ENCODE results near the gene ATG2B. TPM values are rescaled to one million over a fixed set of nuclear protein-coding genes. Genes with fewer than 3 reads are reported as not detected.
A peak's percentile ranks its signal among the peaks of the same experiment; 100 is the strongest.

The ATG2B gene
- total and polyA plus RNA-seq, 10 of the 15 experiments (the other 5 are each of a cell fraction or from before 2014, with no cell fraction given) = 0.84 to 15.4 (median 9.9) TPM

GRCh38 chr14:96362071-96362964, 823 bp downstream of the ATG2B start (continued):
- TF ChIP-seq E2F8 (IDR thresholded peaks at IDR 0.05; ENCODE audit: low read depth, partially characterized antibody) = no peak
- no peak for TF ChIP-seq SMARCA5 (IDR thresholded peaks at IDR 0.05)
- TF ChIP-seq CHD2 (IDR thresholded peaks at IDR 0.05; ENCODE audit: borderline replicate concordance, low read depth, low read length) = no peak
- no peak for TF ChIP-seq FOS (IDR thresholded peaks at IDR 0.05; ENCODE audit: borderline replicate concordance, extremely low read depth, insufficient read length)
- TF ChIP-seq USF1 (IDR thresholded peaks at IDR 0.05; ENCODE audit: borderline replicate concordance, extremely low read length, insufficient read depth, low read depth, low read length) = peak; percentile 86
- no peak for TF ChIP-seq KDM1A (IDR thresholded peaks at IDR 0.05; ENCODE audit: borderline replicate concordance)
- TF ChIP-seq NR2C1 (IDR thresholded peaks at IDR 0.05) = no peak
- no peak for TF ChIP-seq ZNF24 (IDR thresholded peaks at IDR 0.05)
- TF ChIP-seq, protein P1, sequence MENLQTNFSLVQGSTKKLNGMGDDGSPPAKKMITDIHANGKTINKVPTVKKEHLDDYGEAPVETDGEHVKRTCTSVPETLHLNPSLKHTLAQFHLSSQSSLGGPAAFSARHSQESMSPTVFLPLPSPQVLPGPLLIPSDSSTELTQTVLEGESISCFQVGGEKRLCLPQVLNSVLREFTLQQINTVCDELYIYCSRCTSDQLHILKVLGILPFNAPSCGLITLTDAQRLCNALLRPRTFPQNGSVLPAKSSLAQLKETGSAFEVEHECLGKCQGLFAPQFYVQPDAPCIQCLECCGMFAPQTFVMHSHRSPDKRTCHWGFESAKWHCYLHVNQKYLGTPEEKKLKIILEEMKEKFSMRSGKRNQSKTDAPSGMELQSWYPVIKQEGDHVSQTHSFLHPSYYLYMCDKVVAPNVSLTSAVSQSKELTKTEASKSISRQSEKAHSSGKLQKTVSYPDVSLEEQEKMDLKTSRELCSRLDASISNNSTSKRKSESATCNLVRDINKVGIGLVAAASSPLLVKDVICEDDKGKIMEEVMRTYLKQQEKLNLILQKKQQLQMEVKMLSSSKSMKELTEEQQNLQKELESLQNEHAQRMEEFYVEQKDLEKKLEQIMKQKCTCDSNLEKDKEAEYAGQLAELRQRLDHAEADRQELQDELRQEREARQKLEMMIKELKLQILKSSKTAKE (IDR thresholded peaks at IDR 0.05; ENCODE audit: low read depth, poor library complexity, severe bottlenecking) = no peak
- TF ChIP-seq SMAD5 (IDR thresholded peaks at IDR 0.05; ENCODE audit: low read depth) = no peak
- no peak for TF ChIP-seq ZNF207 (IDR thresholded peaks at IDR 0.05; ENCODE audit: borderline replicate concordance)
- no peak for TF ChIP-seq RCOR1 (conservative IDR thresholded peaks at IDR 0.05; ENCODE audit: low read depth, low read length)
- TF ChIP-seq BACH1 (IDR thresholded peaks at IDR 0.05; ENCODE audit: borderline replicate concordance) = no peak
- TF ChIP-seq BCLAF1 (IDR thresholded peaks at IDR 0.05) = no peak
- no peak for TF ChIP-seq KAT2A (conservative IDR thresholded peaks at IDR 0.05; ENCODE audit: control insufficient read depth, low read depth, low read length)
- no peak for TF ChIP-seq EED (IDR thresholded peaks at IDR 0.05; ENCODE audit: low read depth)
- TF ChIP-seq MTA2 (IDR thresholded peaks at IDR 0.05; ENCODE audit: low read depth) = no peak
- TF ChIP-seq NFYA (IDR thresholded peaks at IDR 0.05; ENCODE audit: borderline replicate concordance, low read depth, low read length) = no peak
